Lower lobe of right lung (tissue), 2 donors: ENCODE measurements around the gene ZDHHC22. TPM values are rescaled to one million over a fixed set of nuclear protein-coding genes. Genes with fewer than 3 reads are reported as not detected.
A peak's percentile ranks its signal among the peaks of the same experiment; 100 is the strongest.

Experiments
- ATAC-seq, 2 donors: fragments of 200-7000 bp; cut with Tn5 transposase; one replicate each; pipeline ENCODE4 v1.9.1; 2020 to 2022; ENCODE audit warnings: mild to moderate bottlenecking in 2 of 2, moderate library complexity in 2 of 2
- DNase-seq: peaks from one replicate; pipeline ENCODE4 v3.0.0-alpha.2; 2020
- H3K27ac ChIP-seq: fragments of 200-600 bp; one replicate; pipeline ENCODE4 v1.8.0; 2022
- H3K27me3 ChIP-seq: fragments of 200-600 bp; one replicate; pipeline ENCODE4 v1.8.0; 2022; ENCODE audit warnings: low read depth
- H3K36me3 ChIP-seq: fragments of 200-600 bp; one replicate; pipeline ENCODE4 v1.8.0; 2022; ENCODE audit warnings: mild to moderate bottlenecking
- H3K4me1 ChIP-seq: fragments of 200-600 bp; one replicate; pipeline ENCODE4 v1.8.0; 2022
- H3K4me3 ChIP-seq: fragments of 200-600 bp; one replicate; pipeline ENCODE4 v1.8.0; 2022; ENCODE audit warnings: mild to moderate bottlenecking
- H3K9me3 ChIP-seq: fragments of 200-600 bp; one replicate; pipeline ENCODE4 v1.8.0; 2022
- intact Hi-C: fragments of 100-400 bp; cut with DNase I; formaldehyde crosslinking; loops from one replicate; pipeline ENCODE4 v1.11.0; 2022
- long read RNA-seq: library from polyadenylated mRNA; unstranded; transcript quantifications from one replicate; pipeline ENCODE4 v2.0.0, GENCODE V29; 2021
- total RNA-seq: library from RNA; stranded (reverse); fragmentation: NEBNext Ultra II Directional; extraction: Animal tissue kit (Norgen Biotek cat#: 25700); gene quantifications from one replicate; pipeline ENCODE4 v1.2.1, GENCODE V29; 2021
- TF ChIP-seq, protein P1 (sequence below): fragments of 200-600 bp; IDR thresholded peaks from one replicate; pipeline ENCODE4 v1.8.0; 2022; ENCODE audit warnings: antibody characterized with exemption, mild to moderate bottlenecking
- donor health status: DM: no; HTN: yes; CAD: no; lungs with severe emphysema.

ZDHHC22 gene, protein sequence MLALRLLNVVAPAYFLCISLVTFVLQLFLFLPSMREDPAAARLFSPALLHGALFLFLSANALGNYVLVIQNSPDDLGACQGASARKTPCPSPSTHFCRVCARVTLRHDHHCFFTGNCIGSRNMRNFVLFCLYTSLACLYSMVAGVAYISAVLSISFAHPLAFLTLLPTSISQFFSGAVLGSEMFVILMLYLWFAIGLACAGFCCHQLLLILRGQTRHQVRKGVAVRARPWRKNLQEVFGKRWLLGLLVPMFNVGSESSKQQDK
- not detected for total RNA-seq
- long read RNA-seq: 0 reads

DNA sequence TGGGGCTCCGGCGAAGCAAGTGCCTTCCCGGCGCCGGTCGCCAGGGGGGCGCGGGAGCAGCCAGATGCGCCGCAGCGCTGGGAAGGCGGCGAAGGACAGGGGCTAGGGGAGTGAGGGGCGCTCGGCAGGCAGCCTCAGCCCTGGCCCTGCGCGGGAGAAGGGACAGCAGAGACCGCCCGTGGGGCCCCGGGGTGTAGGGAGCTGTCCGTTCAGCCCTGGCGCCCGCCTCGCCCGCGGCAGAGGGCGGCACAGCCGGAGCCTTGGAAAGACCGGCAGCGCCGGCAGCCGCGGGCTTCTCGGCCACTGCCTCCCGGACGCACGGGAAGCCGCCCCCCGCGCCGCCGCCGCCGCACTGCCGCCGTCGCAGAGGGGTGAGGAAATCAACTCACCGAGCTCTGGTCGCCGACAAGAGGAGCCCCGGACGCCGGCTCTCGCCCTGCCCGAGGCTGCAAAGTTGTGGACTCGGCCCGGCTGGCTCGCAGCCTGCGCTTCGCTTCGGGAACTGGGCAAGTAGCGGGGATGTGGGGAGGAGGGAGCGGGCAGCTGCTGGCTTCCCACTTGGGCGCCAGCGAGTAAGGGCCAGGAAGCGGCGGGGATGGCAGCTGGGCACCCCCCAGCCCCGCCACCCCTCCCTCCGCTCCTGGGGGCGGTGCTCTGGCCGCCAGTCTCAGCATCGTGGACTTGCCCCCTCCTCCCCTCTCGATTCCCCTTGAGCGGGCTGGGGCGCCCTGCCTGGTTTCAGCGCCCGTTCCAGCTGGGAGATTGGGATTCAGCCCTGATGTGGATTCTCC lies at the start of gene ZDHHC22:
TSS of gene ZDHHC22 (minus strand) at position 578 of the 791 bp plus-strand sequence. CDS start 2,053 bp downstream, outside the sequence.
- Histone ChIP-seq H3K27ac (no peak within 1 kb of the TSS), H3K27me3 (peaks cover 96% of the 10 kb centered on the region), H3K36me3 (no peaks in the 10 kb centered on the region), H3K4me1 (peaks cover 14% of the 10 kb centered on the region), H3K4me3 (peak within 1 kb of the TSS; percentile 42), H3K9me3 (no peaks in the 10 kb centered on the region)
- TF ChIP-seq, protein P1, sequence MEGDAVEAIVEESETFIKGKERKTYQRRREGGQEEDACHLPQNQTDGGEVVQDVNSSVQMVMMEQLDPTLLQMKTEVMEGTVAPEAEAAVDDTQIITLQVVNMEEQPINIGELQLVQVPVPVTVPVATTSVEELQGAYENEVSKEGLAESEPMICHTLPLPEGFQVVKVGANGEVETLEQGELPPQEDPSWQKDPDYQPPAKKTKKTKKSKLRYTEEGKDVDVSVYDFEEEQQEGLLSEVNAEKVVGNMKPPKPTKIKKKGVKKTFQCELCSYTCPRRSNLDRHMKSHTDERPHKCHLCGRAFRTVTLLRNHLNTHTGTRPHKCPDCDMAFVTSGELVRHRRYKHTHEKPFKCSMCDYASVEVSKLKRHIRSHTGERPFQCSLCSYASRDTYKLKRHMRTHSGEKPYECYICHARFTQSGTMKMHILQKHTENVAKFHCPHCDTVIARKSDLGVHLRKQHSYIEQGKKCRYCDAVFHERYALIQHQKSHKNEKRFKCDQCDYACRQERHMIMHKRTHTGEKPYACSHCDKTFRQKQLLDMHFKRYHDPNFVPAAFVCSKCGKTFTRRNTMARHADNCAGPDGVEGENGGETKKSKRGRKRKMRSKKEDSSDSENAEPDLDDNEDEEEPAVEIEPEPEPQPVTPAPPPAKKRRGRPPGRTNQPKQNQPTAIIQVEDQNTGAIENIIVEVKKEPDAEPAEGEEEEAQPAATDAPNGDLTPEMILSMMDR: peak; percentile 28
- intact Hi-C loops: no loop called here
- DNase-seq (no peak), ATAC-seq (peak; percentile 41)

- H3K4me3 ChIP-seq: no peak overlapping the region
- intact Hi-C loops: no loop called here
- TF ChIP-seq, protein P1: no peak
- no peak for ATAC-seq
- H3K36me3 ChIP-seq: no peaks in the 10 kb centered on the region
- H3K27me3 ChIP-seq: no peaks in the 10 kb centered on the region
- H3K27ac ChIP-seq: no peak overlapping the region
- no peak for DNase-seq
- no peaks in the 10 kb centered on the region for H3K9me3 ChIP-seq
- H3K4me1 ChIP-seq: no peaks in the 10 kb centered on the region
Observed at GRCh38 chr14:77190977-77191376, 49.4 kb upstream of the ZDHHC22 start.

GRCh38 chr14:77189479-77189878 lies 47.9 kb upstream of the ZDHHC22 start:
- H3K27me3 ChIP-seq: no peaks in the 10 kb centered on the region
- H3K4me1 ChIP-seq: no peaks in the 10 kb centered on the region
- H3K27ac ChIP-seq: no peak overlapping the region
- no peaks in the 10 kb centered on the region for H3K9me3 ChIP-seq
- DNase-seq (no peak), ATAC-seq (no peak)
- intact Hi-C loops: no loop called here
- H3K4me3 ChIP-seq: no peak overlapping the region
- H3K36me3 ChIP-seq: no peaks in the 10 kb centered on the region
- TF ChIP-seq, protein P1: no peak

GRCh38 chr14:77187649-77188012 lies 46.0 kb upstream of the ZDHHC22 start:
- no peaks in the 10 kb centered on the region for H3K36me3 ChIP-seq
- H3K4me3 ChIP-seq: no peak overlapping the region
- intact Hi-C loops: no loop called here
- no peaks in the 10 kb centered on the region for H3K4me1 ChIP-seq
- ATAC-seq (peak in 1 of 2 donors; percentile 11), DNase-seq (no peak)
- no peak overlapping the region for H3K27ac ChIP-seq
- H3K9me3 ChIP-seq: no peaks in the 10 kb centered on the region
- H3K27me3 ChIP-seq: peaks cover 13% of the 10 kb centered on the region
- TF ChIP-seq, protein P1: no peak

DNA sequence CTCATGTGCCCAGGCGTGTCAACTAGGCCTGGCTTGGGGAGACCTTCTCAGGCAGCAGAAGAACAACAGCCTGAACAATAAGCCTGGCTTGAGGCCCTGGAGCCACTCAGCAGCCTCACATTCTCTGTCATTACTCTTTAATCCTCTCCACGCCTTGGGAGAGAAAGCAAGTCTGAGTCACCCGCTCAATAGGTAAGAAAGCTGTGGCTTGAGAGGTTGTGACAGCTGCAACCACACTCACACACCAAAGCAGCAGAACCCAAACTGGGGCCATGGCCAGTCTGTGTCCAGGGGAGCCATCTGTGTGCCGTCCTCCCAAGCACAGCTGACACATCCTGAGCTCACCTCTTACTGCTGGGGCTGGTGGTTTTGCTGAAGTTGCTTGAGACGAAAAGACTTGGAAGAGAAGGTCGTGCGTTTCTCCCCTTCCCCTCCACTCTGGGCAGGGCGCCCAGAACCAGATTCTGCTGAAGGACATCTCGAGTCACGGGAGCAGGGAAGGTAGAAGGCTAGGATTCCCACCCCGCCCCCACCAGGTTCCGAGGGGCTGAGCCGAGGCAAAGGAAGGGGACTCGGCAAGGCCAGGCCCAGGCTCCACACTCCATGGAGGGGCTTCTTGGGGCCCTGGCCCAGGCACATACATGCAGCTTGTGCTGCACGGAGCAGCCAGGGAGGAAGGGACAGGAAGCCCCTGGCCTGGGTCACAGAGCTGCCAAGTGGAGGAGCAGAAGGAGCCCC lies 45.5 kb upstream of the ZDHHC22 start:
- no peak overlapping the region for H3K4me3 ChIP-seq
- TF ChIP-seq, protein P1: no peak
- no peak for DNase-seq
- no peaks in the 10 kb centered on the region for H3K9me3 ChIP-seq
- intact Hi-C loops: no loop called here
- H3K4me1 ChIP-seq: peaks cover 4% of the 10 kb centered on the region
- H3K27me3 ChIP-seq: peaks cover 18% of the 10 kb centered on the region
- peak; percentile 59 to 67 for ATAC-seq
- no peak overlapping the region for H3K27ac ChIP-seq
- no peaks in the 10 kb centered on the region for H3K36me3 ChIP-seq
